Stimulated activated naive B cell treated with anti-CD40 and anti-IgM and Interleukin-4, amounts not matched to agents 10 μg/mL and 1 μg/mL and 100 μg/mL, for 72 hours (primary cell): Measurements from ENCODE around the gene NOL9.

Source experiments
- ATAC-seq, 2 donors: fragments of 150-1000 bp; cut with Tn5 transposase; replicated peaks; 2 replicates each; pipeline ENCODE4 v1.10.0; 2021; ENCODE audit warnings: moderate library complexity in 1 of 2
- DNase-seq: peaks from one replicate; pipeline ENCODE4 v3.0.0; 2021
- H3K27ac Mint-ChIP-seq: one replicate; pipeline ENCODE4 v1.8.0; 2022; ENCODE audit warnings: mild to moderate bottlenecking, mixed read lengths
- H3K27me3 Mint-ChIP-seq, 2 donors: one replicate each; pipeline ENCODE4 v1.8.0; 2022; ENCODE audit warnings: mixed read lengths in 2 of 2
- H3K36me3 Mint-ChIP-seq, 2 donors: one replicate each; pipeline ENCODE4 v1.8.0; 2022; ENCODE audit warnings: mixed read lengths in 2 of 2, mild to moderate bottlenecking in 1 of 2
- H3K4me1 Mint-ChIP-seq, 2 donors: one replicate each; pipeline ENCODE4 v1.8.0; 2022; ENCODE audit warnings: mixed read lengths in 2 of 2, mild to moderate bottlenecking in 1 of 2
- H3K4me3 Mint-ChIP-seq, 2 donors: one replicate each; pipeline ENCODE4 v1.8.0; 2022; ENCODE audit warnings: mild to moderate bottlenecking in 2 of 2, mixed read lengths in 2 of 2, moderate library complexity in 1 of 2
- H3K9me3 Mint-ChIP-seq, 2 donors: one replicate each; pipeline ENCODE4 v1.8.0; 2022; ENCODE audit warnings: mixed read lengths in 2 of 2, mild to moderate bottlenecking in 1 of 2

Gene NOL9

GRCh38 chr1:6594977-6595740 is 40.8 kb upstream of the NOL9 start:
- Mint-ChIP-seq H3K4me1 (peaks cover 21 to 57% of the 10 kb centered on the region in 2 donors), H3K4me3 (no peak overlapping the region), H3K27me3 (no peaks in the 10 kb centered on the region), H3K36me3 (peaks cover 24 to 61% of the 10 kb centered on the region in 2 donors), H3K27ac (no peak overlapping the region), H3K9me3 (no peaks in the 10 kb centered on the region)
- DNase-seq (no peak), ATAC-seq (no peak)

GRCh38 chr1:6593810-6594209 is 39.5 kb upstream of the NOL9 start:
- no peak overlapping the region for H3K27ac Mint-ChIP-seq
- no peaks in the 10 kb centered on the region for H3K27me3 Mint-ChIP-seq
- H3K4me1 Mint-ChIP-seq = peaks cover 15 to 50% of the 10 kb centered on the region in 2 donors
- H3K36me3 Mint-ChIP-seq = peaks cover 32 to 65% of the 10 kb centered on the region in 2 donors
- ATAC-seq = no peak
- H3K9me3 Mint-ChIP-seq = no peaks in the 10 kb centered on the region
- DNase-seq = no peak
- no peak overlapping the region for H3K4me3 Mint-ChIP-seq

GRCh38 chr1:6592865-6593593 is 38.7 kb upstream of the NOL9 start:
- Mint-ChIP-seq H3K4me3 (no peak overlapping the region), H3K4me1 (peaks cover 17 to 51% of the 10 kb centered on the region in 2 donors), H3K9me3 (no peaks in the 10 kb centered on the region), H3K27ac (no peak overlapping the region), H3K36me3 (peaks cover 32 to 69% of the 10 kb centered on the region in 2 donors), H3K27me3 (no peaks in the 10 kb centered on the region)
- ATAC-seq = no peak
- DNase-seq = no peak

GRCh38 chr1:6592441-6592840 is 38.1 kb upstream of the NOL9 start:
- Mint-ChIP-seq H3K36me3 (peaks cover 35 to 67% of the 10 kb centered on the region in 2 donors), H3K4me3 (no peak overlapping the region), H3K4me1 (peaks cover 17 to 52% of the 10 kb centered on the region in 2 donors), H3K27ac (no peak overlapping the region), H3K9me3 (no peaks in the 10 kb centered on the region), H3K27me3 (no peaks in the 10 kb centered on the region)
- DNase-seq (no peak), ATAC-seq (no peak)

- Mint-ChIP-seq H3K9me3 (no peaks in the 10 kb centered on the region), H3K27me3 (no peaks in the 10 kb centered on the region), H3K27ac (no peak overlapping the region), H3K4me1 (peaks cover 22 to 52% of the 10 kb centered on the region in 2 donors), H3K36me3 (peaks cover 35 to 64% of the 10 kb centered on the region in 2 donors), H3K4me3 (no peak overlapping the region)
- ATAC-seq (no peak), DNase-seq (no peak)
Measured at GRCh38 chr1:6591644-6592043, 37.3 kb upstream of the NOL9 start.

- peak; percentile 43 to 63 for ATAC-seq
- H3K27ac Mint-ChIP-seq = peak overlapping the region; percentile 14
Measured at GRCh38 chr1:6591222-6591621, 36.9 kb upstream of the NOL9 start.

GRCh38 chr1:6590046-6590445 is 35.7 kb upstream of the NOL9 start:
- no peaks in the 10 kb centered on the region for H3K9me3 Mint-ChIP-seq
- peak overlapping the region; percentile 81 for H3K27ac Mint-ChIP-seq
- ATAC-seq (no peak), DNase-seq (no peak)
- H3K27me3 Mint-ChIP-seq = no peaks in the 10 kb centered on the region
- peaks cover 22 to 42% of the 10 kb centered on the region in 2 donors for H3K4me1 Mint-ChIP-seq
- peaks cover 30 to 51% of the 10 kb centered on the region in 2 donors for H3K36me3 Mint-ChIP-seq
- H3K4me3 Mint-ChIP-seq = no peak overlapping the region

More at GRCh38 chr1:6591222-6591621, 36.9 kb upstream of the NOL9 start:
- H3K27me3 Mint-ChIP-seq = no peaks in the 10 kb centered on the region
- H3K4me1 Mint-ChIP-seq = peaks cover 24 to 50% of the 10 kb centered on the region in 2 donors
- H3K4me3 Mint-ChIP-seq = no peak overlapping the region
- H3K9me3 Mint-ChIP-seq = no peaks in the 10 kb centered on the region
- DNase-seq = no peak
- H3K36me3 Mint-ChIP-seq = peaks cover 35 to 62% of the 10 kb centered on the region in 2 donors

GRCh38 chr1:6588893-6589520 is 34.7 kb upstream of the NOL9 start:
- H3K9me3 Mint-ChIP-seq = no peaks in the 10 kb centered on the region
- H3K4me1 Mint-ChIP-seq = peaks cover 29 to 51% of the 10 kb centered on the region in 2 donors
- H3K4me3 Mint-ChIP-seq = no peak overlapping the region
- no peak for ATAC-seq
- H3K27ac Mint-ChIP-seq = peak overlapping the region; percentile 25
- no peaks in the 10 kb centered on the region for H3K27me3 Mint-ChIP-seq
- DNase-seq = no peak
- peaks cover 35 to 55% of the 10 kb centered on the region in 2 donors for H3K36me3 Mint-ChIP-seq

GRCh38 chr1:6588128-6588892 is 34.0 kb upstream of the NOL9 start:
- peaks cover 29 to 49% of the 10 kb centered on the region in 2 donors for H3K36me3 Mint-ChIP-seq
- no peaks in the 10 kb centered on the region for H3K27me3 Mint-ChIP-seq
- no peaks in the 10 kb centered on the region for H3K9me3 Mint-ChIP-seq
- no peak overlapping the region for H3K4me3 Mint-ChIP-seq
- peak overlapping the region; percentile 25 for H3K27ac Mint-ChIP-seq
- DNase-seq (no peak), ATAC-seq (no peak)
- H3K4me1 Mint-ChIP-seq = peaks cover 29 to 51% of the 10 kb centered on the region in 2 donors

GRCh38 chr1:6587261-6588005 is 33.1 kb upstream of the NOL9 start:
- DNase-seq (no peak), ATAC-seq (peak in 1 of 2 donors; percentile 29)
- Mint-ChIP-seq H3K27ac (no peak overlapping the region), H3K36me3 (peaks cover 31 to 42% of the 10 kb centered on the region in 2 donors), H3K4me3 (no peak overlapping the region), H3K9me3 (no peaks in the 10 kb centered on the region), H3K27me3 (no peaks in the 10 kb centered on the region), H3K4me1 (peaks cover 30 to 58% of the 10 kb centered on the region in 2 donors)

- H3K27ac Mint-ChIP-seq = no peak overlapping the region
Measured at GRCh38 chr1:6586404-6586816, 32.1 kb upstream of the NOL9 start.

GRCh38 chr1:6585841-6586240 is 31.5 kb upstream of the NOL9 start:
- Mint-ChIP-seq H3K27me3 (no peaks in the 10 kb centered on the region), H3K36me3 (peaks cover 35 to 42% of the 10 kb centered on the region in 2 donors), H3K4me3 (no peak overlapping the region), H3K4me1 (peaks cover 37 to 61% of the 10 kb centered on the region in 2 donors), H3K27ac (no peak overlapping the region), H3K9me3 (no peaks in the 10 kb centered on the region)
- DNase-seq (no peak), ATAC-seq (no peak)

More at GRCh38 chr1:6586404-6586816, 32.1 kb upstream of the NOL9 start:
- Mint-ChIP-seq H3K9me3 (no peaks in the 10 kb centered on the region), H3K4me1 (peaks cover 36 to 61% of the 10 kb centered on the region in 2 donors), H3K27me3 (no peaks in the 10 kb centered on the region), H3K4me3 (no peak overlapping the region), H3K36me3 (peaks cover 35 to 42% of the 10 kb centered on the region in 2 donors)
- ATAC-seq (no peak), DNase-seq (no peak)

- no peak overlapping the region for H3K4me3 Mint-ChIP-seq
- DNase-seq = no peak
- H3K27ac Mint-ChIP-seq = peak overlapping the region; percentile 82
- H3K9me3 Mint-ChIP-seq = no peaks in the 10 kb centered on the region
- ATAC-seq = no peak
- H3K36me3 Mint-ChIP-seq = peaks cover 32 to 41% of the 10 kb centered on the region in 2 donors
- peaks cover 43 to 67% of the 10 kb centered on the region in 2 donors for H3K4me1 Mint-ChIP-seq
- H3K27me3 Mint-ChIP-seq = no peaks in the 10 kb centered on the region
Measured at GRCh38 chr1:6585081-6585722, 30.9 kb upstream of the NOL9 start.
